Endodermal cell (in vitro differentiated cells): ENCODE measurements around the gene ATR. TPM values are rescaled to one million over a fixed set of nuclear protein-coding genes. Genes with fewer than 3 reads are reported as not detected.
A peak's percentile ranks its signal among the peaks of the same experiment; 100 is the strongest.

Experiments
- DNase-seq: peaks from one replicate; pipeline ENCODE4 v3.0.0-alpha.2; 2017
- H3K27ac ChIP-seq: 2 replicates; pipeline ENCODE4 v1.5.1; 2013; ENCODE audit warnings: mild to moderate bottlenecking, low read depth, low read length, moderate library complexity
- H3K27me3 ChIP-seq: 2 replicates; pipeline ENCODE4 v1.6.1; 2013; ENCODE audit warnings: mild to moderate bottlenecking, low read length, moderate library complexity; ENCODE audit not compliant: insufficient read depth, control insufficient read depth, poor library complexity, severe bottlenecking
- H3K36me3 ChIP-seq: 2 replicates; pipeline ENCODE4 v1.7.0; 2013; ENCODE audit warnings: mild to moderate bottlenecking, low read length, moderate library complexity; ENCODE audit not compliant: control insufficient read depth, insufficient read depth
- H3K4me1 ChIP-seq: one replicate; pipeline ENCODE4 v1.7.0; 2013; ENCODE audit warnings: low read length; ENCODE audit not compliant: control insufficient read depth, insufficient read depth
- H3K4me3 ChIP-seq: 2 replicates; pipeline ENCODE4 v1.5.1; 2013; ENCODE audit warnings: mild to moderate bottlenecking, low read length, moderate library complexity
- H3K9ac ChIP-seq: 2 replicates; pipeline ENCODE4 v1.6.1; 2013; ENCODE audit warnings: mild to moderate bottlenecking, low read length, moderate library complexity; ENCODE audit not compliant: poor library complexity, severe bottlenecking; ENCODE audit errors: extremely low read depth
- H3K9me3 ChIP-seq: 2 replicates; pipeline ENCODE4 v1.6.1; 2013; ENCODE audit warnings: mild to moderate bottlenecking, low read length, moderate library complexity; ENCODE audit not compliant: control insufficient read depth
- H3K27ac Mint-ChIP-seq: 2 replicates; pipeline ENCODE4 v1.8.0; 2020; ENCODE audit warnings: mixed read lengths
- H3K27me3 Mint-ChIP-seq: 2 replicates; pipeline ENCODE4 v1.8.0; 2021; ENCODE audit warnings: mild to moderate bottlenecking, mixed read lengths; ENCODE audit not compliant: insufficient read depth
- H3K36me3 Mint-ChIP-seq: 2 replicates; pipeline ENCODE4 v1.8.0; 2020; ENCODE audit warnings: low read depth, mixed read lengths
- H3K4me1 Mint-ChIP-seq: 2 replicates; pipeline ENCODE4 v1.8.0; 2020; ENCODE audit warnings: mixed read lengths
- H3K4me3 Mint-ChIP-seq: 2 replicates; pipeline ENCODE4 v1.8.0; 2020; ENCODE audit warnings: mild to moderate bottlenecking, moderate library complexity, mixed read lengths
- H3K9me3 Mint-ChIP-seq: 2 replicates; pipeline ENCODE4 v1.8.0; 2020; ENCODE audit warnings: mild to moderate bottlenecking, mixed read lengths
- CTCF ChIP-seq: fragments of 200-600 bp; sonication (generic); conservative IDR thresholded peaks from 2 replicates; pipeline ENCODE4 v1.5.0; 2021; ENCODE audit warnings: antibody characterized with exemption, mild to moderate bottlenecking
- WGBS, 2 experiments: methylation state at CpG; one replicate each; pipeline versions ENCODE4 v1.1.5 to v1.1.7; 2013; ENCODE audit warnings: missing lambda C conversion rate in 2 of 2, mixed read lengths in 1 of 2; ENCODE audit not compliant: insufficient coverage in 1 of 2, insufficient read length in 1 of 2; 5-methylcytosine and 5-hydroxymethylcytosine counted together
- total RNA-seq, 2 donors: library from RNA; stranded (reverse); fragmentation: NEBNext Ultra II Directional in 1 of 2; extraction: Animal tissue kit (Norgen Biotek cat#: 25700) in 1 of 2; gene quantifications; 2 replicates in 1 of 2; 3 replicates in 1 of 2; pipeline ENCODE4 v1.2.1, GENCODE V29; 2021

The ATR gene
- total RNA-seq, 2 donors from 2014 or later: 18.4 to 32.9 TPM

- Mint-ChIP-seq H3K4me1 (peaks cover 7% of the 10 kb centered on the region), H3K9me3 (no peaks in the 10 kb centered on the region), H3K36me3 (peaks cover 36% of the 10 kb centered on the region), H3K4me3 (no peak overlapping the region), H3K27ac (no peak overlapping the region), H3K27me3 (no peaks in the 10 kb centered on the region)
- peaks cover 52% of the 10 kb centered on the region for H3K36me3 ChIP-seq
- no peak overlapping the region for H3K27ac ChIP-seq
- H3K4me1 ChIP-seq: no peaks in the 10 kb centered on the region
- 96 to 97% methylated on average over 5 of the region's 5 CpGs for WGBS, 2 experiments
- no peaks in the 10 kb centered on the region for H3K9me3 ChIP-seq
- no peak overlapping the region for H3K9ac ChIP-seq
- no peak for DNase-seq
- no peak overlapping the region for H3K4me3 ChIP-seq
- TF ChIP-seq CTCF: no peak
- no peaks in the 10 kb centered on the region for H3K27me3 ChIP-seq
Observed at GRCh38 chr3:142489572-142490323, 88.8 kb downstream of the ATR start.

GRCh38 chr3:142484912-142485435 lies 93.6 kb downstream of the ATR start:
- H3K36me3 ChIP-seq: peaks cover 56% of the 10 kb centered on the region
- no peak for TF ChIP-seq CTCF
- no peak for DNase-seq
- 87 to 100% methylated on average over 1 to 4 of the region's 4 CpGs for WGBS, 2 experiments
- H3K9me3 ChIP-seq: peaks cover 31% of the 10 kb centered on the region
- peaks cover 72% of the 10 kb centered on the region for H3K36me3 Mint-ChIP-seq
- no peak overlapping the region for H3K27ac ChIP-seq
- H3K27ac Mint-ChIP-seq: no peak overlapping the region
- peaks cover 29% of the 10 kb centered on the region for H3K9me3 Mint-ChIP-seq
- no peaks in the 10 kb centered on the region for H3K27me3 Mint-ChIP-seq
- no peaks in the 10 kb centered on the region for H3K4me1 ChIP-seq
- H3K4me3 ChIP-seq: no peak overlapping the region
- H3K4me1 Mint-ChIP-seq: peaks cover 7% of the 10 kb centered on the region
- no peak overlapping the region for H3K9ac ChIP-seq
- no peak overlapping the region for H3K4me3 Mint-ChIP-seq
- no peaks in the 10 kb centered on the region for H3K27me3 ChIP-seq

- 96 to 100% methylated on average over 2 of the region's 2 CpGs for WGBS, 2 experiments
- Histone ChIP-seq H3K36me3 (peaks cover 47% of the 10 kb centered on the region), H3K4me1 (no peaks in the 10 kb centered on the region), H3K4me3 (peak overlapping the region; percentile 72), H3K27me3 (no peaks in the 10 kb centered on the region), H3K9me3 (peaks cover 31% of the 10 kb centered on the region), H3K9ac (no peak overlapping the region), H3K27ac (no peak overlapping the region)
- DNase-seq: no peak
- no peak for TF ChIP-seq CTCF
- Mint-ChIP-seq H3K9me3 (peaks cover 60% of the 10 kb centered on the region), H3K4me3 (no peak overlapping the region), H3K27ac (no peak overlapping the region), H3K27me3 (no peaks in the 10 kb centered on the region), H3K36me3 (peaks cover 63% of the 10 kb centered on the region), H3K4me1 (no peaks in the 10 kb centered on the region)
Observed at GRCh38 chr3:142481196-142481595, 97.3 kb downstream of the ATR start.
